ENCODE results near the gene P2RY6. TPM values are rescaled to one million over a fixed set of nuclear protein-coding genes. Genes with fewer than 3 reads are reported as not detected.

P2RY6 gene
- total RNA-seq, 1 experiment from 2014 or later: not detected

GRCh38 chr11:73290536-73290935 is 18.4 kb downstream of the P2RY6 start:
- H3K79me1 ChIP-seq (ENCODE audit: insufficient read depth, low read depth, low read length, poor library complexity, severe bottlenecking): no peaks in the 10 kb centered on the region
- no peaks in the 10 kb centered on the region for H3K9me3 Mint-ChIP-seq
- peaks cover 13 to 18% of the 10 kb centered on the region in 2 experiments for H3K4me1 Mint-ChIP-seq
- H4K8ac ChIP-seq (replicated peaks; ENCODE audit: insufficient read length, low read depth, low read length): no peak overlapping the region
- no peaks in the 10 kb centered on the region for H3K79me2 ChIP-seq (ENCODE audit: insufficient read depth, low read length)
- no peaks in the 10 kb centered on the region for H3K4me1 ChIP-seq (ENCODE audit: insufficient read depth, low read length)
- no peak overlapping the region for H3K27ac ChIP-seq (ENCODE audit: insufficient read length, low read depth, low read length)
- H3K9ac ChIP-seq (ENCODE audit: extremely low read depth, insufficient read length, low read length): no peak overlapping the region
- H4K5ac ChIP-seq (ENCODE audit: insufficient read length, low read depth, low read length): no peak overlapping the region
- DNase-seq: no peak
- H4K91ac ChIP-seq (ENCODE audit: insufficient read length, low read depth, low read length): no peak overlapping the region
- no peak overlapping the region for H3K56ac ChIP-seq (ENCODE audit: insufficient read length, low read depth, low read length)
- H2BK120ac ChIP-seq (ENCODE audit: low read depth, low read length, poor library complexity, severe bottlenecking): no peak overlapping the region
- no peak overlapping the region for H3K4ac ChIP-seq (ENCODE audit: low read depth, low read length)
- no peak overlapping the region for H2AK5ac ChIP-seq (ENCODE audit: insufficient read length, low read length)
- no peak overlapping the region for H3K4me2 ChIP-seq (ENCODE audit: insufficient read depth, insufficient read length, low read length)
- no peaks in the 10 kb centered on the region for H4K20me1 ChIP-seq (ENCODE audit: control insufficient read depth, insufficient read depth, insufficient read length)
- no CpG with 5 or more reads among the region's 4 CpGs for WGBS (ENCODE audit: extremely low coverage, insufficient read length, low lambda C conversion rate)
- no peak overlapping the region for H2BK12ac ChIP-seq (ENCODE audit: insufficient read length, low read depth, low read length)
- no peak overlapping the region; a peak in 1 of 7 replicates for H3K27ac Mint-ChIP-seq
- no peak overlapping the region for H3K23ac ChIP-seq (ENCODE audit: insufficient read length, low read depth, low read length)
- peaks cover 67% of the 10 kb centered on the region for H3K27me3 Mint-ChIP-seq (ENCODE audit: low read depth)
- no peak overlapping the region for H2BK20ac ChIP-seq (ENCODE audit: low read depth, low read length, poor library complexity, severe bottlenecking)
- H3K9me3 ChIP-seq (ENCODE audit: control insufficient read depth, low read depth, low read length): no peaks in the 10 kb centered on the region
- no peak for TF ChIP-seq CTCF (conservative IDR thresholded peaks at IDR 0.05)
- no peak overlapping the region for H3K14ac ChIP-seq (ENCODE audit: insufficient read depth, low read length)
- H3K23me2 ChIP-seq (ENCODE audit: insufficient read length, low read depth, low read length, poor library complexity, severe bottlenecking): no peaks in the 10 kb centered on the region
- H3K4me3 Mint-ChIP-seq: no peak overlapping the region
- no peak overlapping the region for H3K18ac ChIP-seq (ENCODE audit: insufficient read length, low read depth, low read length)
- no peak overlapping the region for H2BK15ac ChIP-seq (ENCODE audit: low read depth, low read length)
- H2BK5ac ChIP-seq (ENCODE audit: insufficient read length, low read length): no peak overlapping the region
- H3K27me3 ChIP-seq (ENCODE audit: insufficient read depth, low read length): no peaks in the 10 kb centered on the region; the same call in 1 of the 2 replicates
- no peak overlapping the region for H2AFZ ChIP-seq (ENCODE audit: low read length)
- no peaks in the 10 kb centered on the region for H3K36me3 Mint-ChIP-seq (ENCODE audit: insufficient read depth in 1 of 3, low read depth in 3 of 3)
- H3T11ph ChIP-seq (ENCODE audit: low read length): no peak overlapping the region

Measured in H9 (cell line).